GM12878 (cell line): ENCODE data around the gene KRTAP22-1. TPM values are rescaled to one million over a fixed set of nuclear protein-coding genes. Genes with fewer than 3 reads are reported as not detected.

ENCODE experiments used
- ATAC-seq: fragments of 200-7000 bp; cut with Tn5 transposase; 3 replicates; pipeline ENCODE4 v1.9.1; 2020; ENCODE audit warnings: mild to moderate bottlenecking, moderate library complexity
- BruUV-seq: library from RNA; stranded (reverse); fragments of 400-500 nt; replicated peaks from 2 replicates; lab custom pipeline; 2021; lab: Mats Ljungman, UMichigan
- CTCF ChIA-PET: fragments of 300-600 bp; sonication (Branson Sonifier 250); formaldehyde crosslinking; extraction: SDS; loops from one replicate; lab custom pipeline; 2021; ENCODE audit warnings: inconsistent platforms; lab: Yijun Ruan, JAX
- POLR2A ChIA-PET: fragments of 350-600 bp; formaldehyde crosslinking; extraction: SDS; loops from one replicate; lab custom pipeline; 2021; ENCODE audit warnings: inconsistent platforms; lab: Charles Lee
- RAD21 ChIA-PET: fragments of 300-600 bp; sonication (Branson Sonifier 250); formaldehyde crosslinking; loops from one replicate; lab custom pipeline; 2023; ENCODE audit warnings: antibody characterized with exemption; ENCODE audit not compliant: unreplicated experiment; lab: Charles Lee
- SMC1A ChIA-PET: fragments of 300-600 bp; sonication (Branson Sonifier 250); formaldehyde crosslinking; loops from one replicate; lab custom pipeline; 2023; ENCODE audit not compliant: unreplicated experiment, uncharacterized antibody; lab: Charles Lee
- DNase-seq: peaks from one replicate; pipeline ENCODE4 v3.0.0-alpha.2; 2011; ENCODE audit warnings: low read depth, low spot score
- FAIRE-seq: peaks from 3 replicates; lab custom pipeline; 2011; peaks lifted over from hg19 to GRCh38; lab: Jason Lieb, UNC
- H2AFZ ChIP-seq: 2 replicates; pipeline ENCODE4 v1.6.0; 2011; ENCODE audit warnings: low read depth, low read length, control low read depth; ENCODE audit not compliant: control insufficient read depth
- H3K27ac ChIP-seq: 2 replicates; pipeline ENCODE4 v1.5.1; 2011; ENCODE audit warnings: control low read depth; ENCODE audit not compliant: control insufficient read depth, insufficient read depth
- H3K27me3 ChIP-seq, 2 experiments: replicated peaks in 1 of 2; 2 replicates each; pipeline versions ENCODE4 v1.6.0 to v1.6.1; 2011; ENCODE audit warnings: low read length in 1 of 2; ENCODE audit not compliant: control insufficient read depth in 2 of 2, insufficient read depth in 2 of 2
- H3K36me3 ChIP-seq, 2 experiments: 2 replicates each; pipeline ENCODE4 v1.5.1; 2011; ENCODE audit warnings: low read length in 1 of 2; ENCODE audit not compliant: control insufficient read depth in 2 of 2, insufficient read depth in 2 of 2
- H3K4me1 ChIP-seq: 2 replicates; pipeline ENCODE4 v1.6.1; 2011; ENCODE audit warnings: mild to moderate bottlenecking, low read length, moderate library complexity, mixed read lengths; ENCODE audit not compliant: control insufficient read depth, insufficient read depth
- H3K4me2 ChIP-seq: 2 replicates; pipeline ENCODE4 v1.6.0; 2011; ENCODE audit warnings: control low read depth; ENCODE audit not compliant: control insufficient read depth, insufficient read depth
- H3K4me3 ChIP-seq: fragments of 200-600 bp; sonication (generic); 2 replicates; pipeline ENCODE4 v1.5.1; 2016
- H3K79me2 ChIP-seq: 2 replicates; pipeline ENCODE4 v1.6.0; 2011; ENCODE audit warnings: low read length; ENCODE audit not compliant: control insufficient read depth, insufficient read depth
- H3K9ac ChIP-seq: 2 replicates; pipeline ENCODE4 v1.8.0; 2011; ENCODE audit warnings: low read length, control low read depth, mixed read lengths; ENCODE audit not compliant: control insufficient read depth, insufficient read depth
- H3K9me3 ChIP-seq: replicated peaks from 3 replicates; pipeline ENCODE4 v1.5.1; 2011; ENCODE audit warnings: mild to moderate bottlenecking, low read length; ENCODE audit not compliant: control insufficient read depth, insufficient read depth
- H4K20me1 ChIP-seq: 2 replicates; pipeline ENCODE4 v1.6.0; 2011; ENCODE audit not compliant: control insufficient read depth, insufficient read depth
- FOXK2 ChIP-seq: fragments of 450-650 bp; IDR thresholded peaks from 2 replicates; pipeline ENCODE4 v1.6.1; 2017; ENCODE audit warnings: mild to moderate bottlenecking, moderate library complexity
- RCOR1 ChIP-seq: conservative IDR thresholded peaks from 2 replicates; pipeline ENCODE4 v1.6.1; 2012; ENCODE audit warnings: low read depth, low read length, improper control_type of control experiment
- SMAD1 ChIP-seq: fragments of 450-650 bp; IDR thresholded peaks from 2 replicates; pipeline ENCODE4 v1.6.1; 2018; ENCODE audit warnings: mild to moderate bottlenecking, low read depth; ENCODE audit not compliant: partially characterized antibody
- SMAD5 ChIP-seq: IDR thresholded peaks from 2 replicates; pipeline ENCODE4 v1.6.1; 2016; ENCODE audit warnings: antibody characterized with exemption, low read depth
- ZNF24 ChIP-seq: fragments of 450-650 bp; IDR thresholded peaks from 2 replicates; pipeline ENCODE4 v1.6.1; 2017; ENCODE audit warnings: antibody characterized with exemption, mild to moderate bottlenecking
- WGBS: methylation state at CpG from one replicate; pipeline ENCODE4 v1.1.6; 2016; ENCODE audit warnings: low lambda C conversion rate; ENCODE audit not compliant: insufficient replicate concordance, insufficient coverage; ENCODE audit errors: missing lambda C conversion rate; 5-methylcytosine and 5-hydroxymethylcytosine counted together
- in situ Hi-C: fragments of 300-500 bp; cut with MboI; formaldehyde crosslinking; loops from 9 replicates; pipeline ENCODE4 v1.14.3; 2018; ENCODE audit warnings: mixed read lengths
- intact Hi-C: fragments of 100-400 bp; cut with micrococcal nuclease; formaldehyde crosslinking; loops from one replicate; pipeline ENCODE4 v1.14.2; 2022; ENCODE audit not compliant: unreplicated experiment
- polyA plus RNA-seq, 11 experiments: library from polyadenylated mRNA; depleted of rRNA in 4 of 11; unstranded in 6 of 11; stranded (reverse) in 5 of 11; fragments of >200 nt; fragmentation: Nextera tagmentation in 4 of 11; fragmentation: Illumina TruSeq in 1 of 11; extraction: Ambion mirVana in 4 of 11; extraction: Trizol in 1 of 11; gene quantifications; 1 replicate in 1 of 11; 2 replicates in 10 of 11; pipeline versions ENCODE4 v1.2.1 to v1.2.3, GENCODE V29; 2011 to 2016; ENCODE audit warnings: inconsistent platforms in 2 of 11, missing spikeins in 2 of 11, low read depth in 1 of 11
- total RNA-seq, 4 experiments: library from RNA; depleted of rRNA in 3 of 4; stranded (reverse); fragments of >200 nt in 3 of 4; fragmentation: Illumina TruSeq in 1 of 4; extraction: Trizol in 1 of 4; gene quantifications; 2 replicates each; pipeline versions ENCODE4 v1.2.1 to v1.2.3, GENCODE V29; 2013 to 2021
- TF ChIP-seq, protein P1 (sequence below): fragments of 450-650 bp; IDR thresholded peaks from 2 replicates; pipeline ENCODE4 v1.6.1; 2017; ENCODE audit warnings: antibody characterized with exemption, mild to moderate bottlenecking, moderate library complexity

KRTAP22-1 gene
- total and polyA plus RNA-seq, 10 of the 15 experiments (the other 5 are each of a cell fraction or from before 2014, with no cell fraction given) = not detected

DNA sequence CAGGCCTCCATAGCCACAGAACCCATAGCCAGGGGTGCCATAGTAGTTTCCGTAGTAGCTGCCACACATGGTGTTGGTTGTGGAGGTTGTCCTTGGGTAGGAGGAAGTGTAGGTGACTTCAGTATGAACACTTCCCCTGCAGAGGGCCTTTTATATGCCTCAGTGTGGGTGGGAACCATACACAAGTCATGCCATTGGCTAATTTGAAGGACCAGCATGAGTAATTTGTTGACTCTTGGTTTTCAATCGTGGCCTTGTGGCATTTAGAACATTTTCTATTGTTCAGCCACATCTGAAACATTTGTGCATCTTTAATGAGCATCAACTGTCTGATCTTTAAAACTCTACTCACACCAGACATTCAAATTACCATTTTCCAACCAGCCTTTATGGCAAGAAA, 12.9 kb downstream of the KRTAP22-1 start, which contains the start of gene KRTAP6-1:
KRTAP6-1 (minus strand) TSS at position 95 of the 400 bp plus-strand sequence; CDS start at position 69, 26 bp downstream.
- peak; percentile 48; the same call in 2 of the 3 replicates for ATAC-seq
- H3K4me2 ChIP-seq = no peak within 1 kb of the TSS
- no peaks in the 10 kb centered on the region for H3K27me3 ChIP-seq
- FAIRE-seq = no peak
- ChIA-PET SMC1A (no interaction called here), CTCF (no interaction called here), RAD21 (no interaction called here), POLR2A (no interaction called here)
- no peaks in the 10 kb centered on the region for H4K20me1 ChIP-seq
- in situ Hi-C loops (no loop called here), intact Hi-C loops (no loop called here)
- H3K4me1 ChIP-seq = no peaks in the 10 kb centered on the region
- WGBS = 47% methylated on average over 2 of the region's 2 CpGs
- TF ChIP-seq SMAD5 = no peak
- no peak for DNase-seq
- no peak within 1 kb of the TSS for H3K4me3 ChIP-seq
- no peak within 1 kb of the TSS for H3K27ac ChIP-seq
- no peak within 1 kb of the TSS for H3K9ac ChIP-seq
- H2AFZ ChIP-seq = no peak within 1 kb of the TSS
- H3K9me3 ChIP-seq = no peaks in the 10 kb centered on the region
- no peaks in the 10 kb centered on the region for H3K79me2 ChIP-seq
- BruUV-seq = no TSS peak
- no peaks in the 10 kb centered on the region for H3K36me3 ChIP-seq

DNA sequence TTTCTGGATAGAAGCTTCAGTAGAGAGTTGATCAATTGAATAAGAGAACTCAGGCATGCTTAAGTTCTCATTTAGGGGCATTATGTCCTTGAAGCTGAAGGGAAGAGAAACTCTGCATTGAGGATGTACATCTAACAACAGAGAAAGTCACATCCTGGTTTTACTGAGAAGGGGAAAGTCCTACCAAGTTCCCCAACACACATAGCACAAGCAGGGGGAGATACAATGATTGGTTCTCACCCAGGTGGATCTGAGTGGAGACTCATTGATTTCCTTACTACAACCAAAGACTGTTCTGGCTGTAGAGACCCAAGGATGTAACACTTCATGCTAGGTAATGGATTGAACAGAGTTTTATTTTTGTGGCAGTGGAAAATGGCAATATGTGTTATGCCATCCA, 14.3 kb downstream of the KRTAP22-1 start:
- H3K27me3 ChIP-seq = no peaks in the 10 kb centered on the region
- DNase-seq (no peak), ATAC-seq (peak; percentile 77), FAIRE-seq (no peak)
- no peaks in the 10 kb centered on the region for H4K20me1 ChIP-seq
- no peak overlapping the region for H3K4me3 ChIP-seq
- no peak for TF ChIP-seq RCOR1
- TF ChIP-seq, protein P1, sequence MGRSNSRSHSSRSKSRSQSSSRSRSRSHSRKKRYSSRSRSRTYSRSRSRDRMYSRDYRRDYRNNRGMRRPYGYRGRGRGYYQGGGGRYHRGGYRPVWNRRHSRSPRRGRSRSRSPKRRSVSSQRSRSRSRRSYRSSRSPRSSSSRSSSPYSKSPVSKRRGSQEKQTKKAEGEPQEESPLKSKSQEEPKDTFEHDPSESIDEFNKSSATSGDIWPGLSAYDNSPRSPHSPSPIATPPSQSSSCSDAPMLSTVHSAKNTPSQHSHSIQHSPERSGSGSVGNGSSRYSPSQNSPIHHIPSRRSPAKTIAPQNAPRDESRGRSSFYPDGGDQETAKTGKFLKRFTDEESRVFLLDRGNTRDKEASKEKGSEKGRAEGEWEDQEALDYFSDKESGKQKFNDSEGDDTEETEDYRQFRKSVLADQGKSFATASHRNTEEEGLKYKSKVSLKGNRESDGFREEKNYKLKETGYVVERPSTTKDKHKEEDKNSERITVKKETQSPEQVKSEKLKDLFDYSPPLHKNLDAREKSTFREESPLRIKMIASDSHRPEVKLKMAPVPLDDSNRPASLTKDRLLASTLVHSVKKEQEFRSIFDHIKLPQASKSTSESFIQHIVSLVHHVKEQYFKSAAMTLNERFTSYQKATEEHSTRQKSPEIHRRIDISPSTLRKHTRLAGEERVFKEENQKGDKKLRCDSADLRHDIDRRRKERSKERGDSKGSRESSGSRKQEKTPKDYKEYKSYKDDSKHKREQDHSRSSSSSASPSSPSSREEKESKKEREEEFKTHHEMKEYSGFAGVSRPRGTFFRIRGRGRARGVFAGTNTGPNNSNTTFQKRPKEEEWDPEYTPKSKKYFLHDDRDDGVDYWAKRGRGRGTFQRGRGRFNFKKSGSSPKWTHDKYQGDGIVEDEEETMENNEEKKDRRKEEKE = no peak
- TF ChIP-seq ZNF24 = no peak
- no peak for TF ChIP-seq FOXK2
- no peak for TF ChIP-seq SMAD1
- in situ Hi-C loops (no loop called here), intact Hi-C loops (no loop called here)
- ChIA-PET POLR2A (interaction anchor here (0.6 kb wide), 1 partner anchor 18 kb away, joined by 3 read pairs; no protein-coding TSS in a partner anchor), CTCF (interaction anchor here (1.6 kb wide), 1 partner anchor 116 kb away, joined by 3 read pairs; no protein-coding TSS in a partner anchor), SMC1A (no interaction called here), RAD21 (no interaction called here)
- no peaks in the 10 kb centered on the region for H3K4me1 ChIP-seq
- H3K4me2 ChIP-seq = no peak overlapping the region
- no peaks in the 10 kb centered on the region for H3K9me3 ChIP-seq
- H3K79me2 ChIP-seq = no peaks in the 10 kb centered on the region
- no peak overlapping the region for H2AFZ ChIP-seq
- H3K36me3 ChIP-seq = no peaks in the 10 kb centered on the region
- no peak overlapping the region for H3K27ac ChIP-seq
- no TSS peak for BruUV-seq
- H3K9ac ChIP-seq = no peak overlapping the region
